ENCODE data around the gene NCOA7. TPM values are rescaled to one million over a fixed set of nuclear protein-coding genes. Genes with fewer than 3 reads are reported as not detected.
A peak's percentile ranks its signal among the peaks of the same experiment; 100 is the strongest.
"Not testable (repeated sequence)": the region's sequence is repeated elsewhere in the genome, so short reads cannot be mapped to it uniquely, and the experiment has no call there.

The NCOA7 gene
- total RNA-seq, 3 donors from 2014 or later (not counting 1 experiment from before 2014, with no cell fraction given): 37.3 to 66.6 (median 56.8) TPM

- intact Hi-C loops (cut with micrococcal nuclease): no loop called here
- DNase-seq (no peak), ATAC-seq (no peak)
- no peaks in the 10 kb centered on the region for H3K4me1 ChIP-seq (ENCODE audit: control insufficient read depth, insufficient read depth, low read length)
- peaks cover 22% of the 10 kb centered on the region for H3K36me3 ChIP-seq (ENCODE audit: control insufficient read depth, insufficient read depth, low read length)
- Mint-ChIP-seq H3K4me1 (no peaks in the 10 kb centered on the region), H3K36me3 (peaks cover 12% of the 10 kb centered on the region), H3K4me3 (no peak overlapping the region), H3K27me3 (ENCODE audit: low read depth in 2 of 2) (no peaks in the 10 kb centered on the region), H3K27ac (no peak overlapping the region), H3K9me3 (no peaks in the 10 kb centered on the region)
- H3K4me3 ChIP-seq (ENCODE audit: low read length): no peak overlapping the region
- H3K27ac ChIP-seq (ENCODE audit: low read length): no peak overlapping the region
- no peak for TF ChIP-seq CTCF (IDR thresholded peaks at IDR 0.05)
- H3K9me3 ChIP-seq (ENCODE audit: control insufficient read depth, insufficient read depth, low read length): no peaks in the 10 kb centered on the region
- no peaks in the 10 kb centered on the region for H3K27me3 ChIP-seq (ENCODE audit: control insufficient read depth, insufficient read depth, low read length)
- 92% methylated on average over 1 of the region's 3 CpGs for WGBS (ENCODE audit: insufficient coverage)
Measured at GRCh38 chr6:125930765-125931418, 140.1 kb downstream of the NCOA7 start.

GRCh38 chr6:125931733-125932450 lies 141.1 kb downstream of the NCOA7 start:
- no peaks in the 10 kb centered on the region for H3K4me1 Mint-ChIP-seq
- peaks cover 19% of the 10 kb centered on the region for H3K36me3 ChIP-seq (ENCODE audit: control insufficient read depth, insufficient read depth, low read length)
- H3K4me1 ChIP-seq (ENCODE audit: control insufficient read depth, insufficient read depth, low read length): no peaks in the 10 kb centered on the region
- peak overlapping the region; percentile 5 to 7 for H3K27ac Mint-ChIP-seq
- intact Hi-C loops (cut with micrococcal nuclease): no loop called here
- no peaks in the 10 kb centered on the region for H3K27me3 Mint-ChIP-seq (ENCODE audit: low read depth in 2 of 2)
- TF ChIP-seq CTCF (IDR thresholded peaks at IDR 0.05): no peak
- 46% methylated on average over 3 of the region's 4 CpGs for WGBS (ENCODE audit: insufficient coverage)
- DNase-seq (no peak), ATAC-seq (peak in 2 of 3 donors; percentile 53 to 69)
- H3K4me3 ChIP-seq (ENCODE audit: low read length): no peak overlapping the region
- no peaks in the 10 kb centered on the region for H3K27me3 ChIP-seq (ENCODE audit: control insufficient read depth, insufficient read depth, low read length)
- H3K9me3 ChIP-seq (ENCODE audit: control insufficient read depth, insufficient read depth, low read length): no peaks in the 10 kb centered on the region
- H3K27ac ChIP-seq (ENCODE audit: low read length): no peak overlapping the region
- H3K36me3 Mint-ChIP-seq: peaks cover 12% of the 10 kb centered on the region
- H3K4me3 Mint-ChIP-seq: no peak overlapping the region
- H3K9me3 Mint-ChIP-seq: no peaks in the 10 kb centered on the region

DNA sequence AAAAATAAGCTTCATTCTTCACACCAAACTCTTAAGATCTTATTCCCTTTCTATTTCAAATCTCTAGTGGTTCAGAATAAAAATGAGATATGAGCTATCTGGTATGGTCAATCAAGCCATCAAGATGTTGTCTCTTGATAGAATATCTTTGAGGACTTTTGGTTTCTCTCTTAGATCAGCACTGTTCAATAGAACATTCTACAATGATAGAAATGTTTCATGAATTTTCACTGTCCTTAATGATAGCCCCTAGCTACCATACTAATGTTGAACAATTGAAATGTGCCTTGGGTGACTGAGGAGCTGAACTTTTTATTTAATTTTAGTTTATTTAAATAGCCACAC lies 141.7 kb downstream of the NCOA7 start:
- H3K9me3 ChIP-seq (ENCODE audit: control insufficient read depth, insufficient read depth, low read length): no peaks in the 10 kb centered on the region
- no peak overlapping the region for H3K4me3 ChIP-seq (ENCODE audit: low read length)
- peak overlapping the region; percentile 30 for H3K27ac ChIP-seq (ENCODE audit: low read length)
- intact Hi-C loops (cut with micrococcal nuclease): no loop called here
- Mint-ChIP-seq H3K9me3 (no peaks in the 10 kb centered on the region), H3K27me3 (ENCODE audit: low read depth in 2 of 2) (no peaks in the 10 kb centered on the region), H3K36me3 (peaks cover 12% of the 10 kb centered on the region), H3K27ac (peak overlapping the region in 1 of 2 donors; percentile 7), H3K4me1 (no peaks in the 10 kb centered on the region), H3K4me3 (no peak overlapping the region)
- ATAC-seq: no peak
- H3K27me3 ChIP-seq (ENCODE audit: control insufficient read depth, insufficient read depth, low read length): no peaks in the 10 kb centered on the region
- no peak for TF ChIP-seq CTCF (IDR thresholded peaks at IDR 0.05)
- H3K36me3 ChIP-seq (ENCODE audit: control insufficient read depth, insufficient read depth, low read length): peaks cover 15% of the 10 kb centered on the region
- DNase-seq: no peak
- no peaks in the 10 kb centered on the region for H3K4me1 ChIP-seq (ENCODE audit: control insufficient read depth, insufficient read depth, low read length)

GRCh38 chr6:125935520-125935919 lies 144.8 kb downstream of the NCOA7 start:
- DNase-seq; H3K4me3 Mint-ChIP-seq; intact Hi-C loops (cut with micrococcal nuclease); H3K27me3 ChIP-seq (ENCODE audit: control insufficient read depth, insufficient read depth, low read length); H3K4me3 ChIP-seq (ENCODE audit: low read length); H3K27ac Mint-ChIP-seq; H3K4me1 Mint-ChIP-seq; H3K36me3 Mint-ChIP-seq; H3K27ac ChIP-seq (ENCODE audit: low read length); H3K9me3 ChIP-seq (ENCODE audit: control insufficient read depth, insufficient read depth, low read length); H3K4me1 ChIP-seq (ENCODE audit: control insufficient read depth, insufficient read depth, low read length); H3K36me3 ChIP-seq (ENCODE audit: control insufficient read depth, insufficient read depth, low read length); H3K9me3 Mint-ChIP-seq; ATAC-seq: not testable (repeated sequence)
- peaks cover 4 to 15% of the 10 kb centered on the region in 2 donors for H3K27me3 Mint-ChIP-seq (ENCODE audit: low read depth in 2 of 2)
- 93% methylated on average over 5 of the region's 5 CpGs for WGBS (ENCODE audit: insufficient coverage)
